KMS-11 (cell line): ENCODE measurements around the gene DYRK1A.
A peak's percentile ranks its signal among the peaks of the same experiment; 100 is the strongest.

ENCODE experiments used
- H2AFZ ChIP-seq: fragments of 200-600 bp; sonication (generic); 2 replicates; pipeline ENCODE4 v1.6.1; 2016; ENCODE audit warnings: antibody characterized with exemption, mixed run types, low read depth
- H3K27ac ChIP-seq: fragments of 200-600 bp; sonication (generic); 2 replicates; pipeline ENCODE4 v1.6.1; 2016; ENCODE audit warnings: mild to moderate bottlenecking, mixed run types
- H3K27me3 ChIP-seq: fragments of 200-600 bp; sonication (generic); 2 replicates; pipeline ENCODE4 v1.6.1; 2017; ENCODE audit warnings: mild to moderate bottlenecking, low read depth, mixed run types, moderate library complexity; ENCODE audit not compliant: insufficient read depth
- H3K36me3 ChIP-seq: fragments of 200-600 bp; sonication (generic); 2 replicates; pipeline ENCODE4 v1.6.1; 2017; ENCODE audit warnings: mild to moderate bottlenecking, mixed run types; ENCODE audit not compliant: insufficient read depth
- H3K4me1 ChIP-seq: fragments of 200-600 bp; sonication (generic); 2 replicates; pipeline ENCODE4 v1.6.1; 2016; ENCODE audit warnings: mild to moderate bottlenecking, low read depth, mixed run types; ENCODE audit not compliant: poor library complexity, severe bottlenecking
- H3K4me2 ChIP-seq: fragments of 200-600 bp; sonication (generic); 2 replicates; pipeline ENCODE4 v1.7.0; 2016; ENCODE audit warnings: mild to moderate bottlenecking, mixed run types
- H3K4me3 ChIP-seq: fragments of 200-600 bp; sonication (generic); IDR thresholded peaks from 2 replicates; pipeline ENCODE4 v1.6.1; 2017; ENCODE audit warnings: low read depth, low read length, mixed read lengths; ENCODE audit not compliant: insufficient read depth
- H3K79me2 ChIP-seq: fragments of 200-600 bp; sonication (generic); 2 replicates; pipeline ENCODE4 v1.6.1; 2016; ENCODE audit warnings: low read depth, mixed run types; ENCODE audit not compliant: insufficient read depth
- H3K9ac ChIP-seq: fragments of 200-600 bp; sonication (generic); 2 replicates; pipeline ENCODE4 v1.6.1; 2016; ENCODE audit warnings: mild to moderate bottlenecking, mixed run types
- H4K20me1 ChIP-seq: fragments of 200-600 bp; sonication (generic); 2 replicates; pipeline ENCODE4 v1.6.1; 2016; ENCODE audit warnings: mild to moderate bottlenecking, mixed run types; ENCODE audit not compliant: insufficient read depth
- CTCF ChIP-seq: fragments of 200-600 bp; sonication (generic); conservative IDR thresholded peaks from 2 replicates; pipeline ENCODE4 v1.6.1; 2017; ENCODE audit warnings: low read depth, mild to moderate bottlenecking, antibody characterized with exemption, low read length, moderate library complexity, mixed read lengths

The DYRK1A gene

GRCh38 chr21:37425684-37426083 is 59.1 kb downstream of the DYRK1A start:
- no peak for TF ChIP-seq CTCF
- H3K4me3 ChIP-seq: no peak overlapping the region
- no peak overlapping the region for H3K4me2 ChIP-seq
- H4K20me1 ChIP-seq: no peaks in the 10 kb centered on the region; the same call in 1 of the 2 replicates
- H3K79me2 ChIP-seq: peaks cover 30% of the 10 kb centered on the region; the same call in 1 of the 2 replicates
- no peak overlapping the region for H3K9ac ChIP-seq
- no peak overlapping the region for H2AFZ ChIP-seq
- H3K36me3 ChIP-seq: no peaks in the 10 kb centered on the region
- H3K27me3 ChIP-seq: no peaks in the 10 kb centered on the region
- H3K4me1 ChIP-seq: peaks cover 27% of the 10 kb centered on the region
- no peak overlapping the region for H3K27ac ChIP-seq

GRCh38 chr21:37427221-37427620 is 60.6 kb downstream of the DYRK1A start:
- Histone ChIP-seq H3K36me3 (no peaks in the 10 kb centered on the region), H4K20me1 (no peaks in the 10 kb centered on the region; the same call in 1 of the 2 replicates), H3K27ac (no peak overlapping the region)

GRCh38 chr21:37429356-37429755 is 62.8 kb downstream of the DYRK1A start:
- Histone ChIP-seq H3K4me3 (no peak overlapping the region), H2AFZ (no peak overlapping the region), H3K4me2 (peak overlapping the region; percentile 69), H3K4me1 (peaks cover 42% of the 10 kb centered on the region), H3K27ac (0 out of 2 replicates have a peak overlapping the region, but pooled peaks have one; percentile 43), H3K9ac (no peak overlapping the region), H3K27me3 (no peaks in the 10 kb centered on the region), H3K36me3 (no peaks in the 10 kb centered on the region), H4K20me1 (no peaks in the 10 kb centered on the region; the same call in 1 of the 2 replicates), H3K79me2 (peaks cover 40% of the 10 kb centered on the region; the same call in 1 of the 2 replicates)
- TF ChIP-seq CTCF: no peak

More at GRCh38 chr21:37427221-37427620, 60.6 kb downstream of the DYRK1A start:
- H3K4me3 ChIP-seq: no peak overlapping the region
- H3K4me1 ChIP-seq: peaks cover 42% of the 10 kb centered on the region
- no peak for TF ChIP-seq CTCF
- no peak overlapping the region for H3K9ac ChIP-seq
- no peaks in the 10 kb centered on the region for H3K27me3 ChIP-seq
- H2AFZ ChIP-seq: no peak overlapping the region
- H3K79me2 ChIP-seq: peaks cover 39% of the 10 kb centered on the region; the same call in 1 of the 2 replicates
- H3K4me2 ChIP-seq: no peak overlapping the region

GRCh38 chr21:37430184-37430821 is 63.7 kb downstream of the DYRK1A start:
- TF ChIP-seq CTCF: no peak
- Histone ChIP-seq H3K4me3 (no peak overlapping the region), H3K4me1 (peaks cover 45% of the 10 kb centered on the region), H3K36me3 (no peaks in the 10 kb centered on the region), H3K27me3 (no peaks in the 10 kb centered on the region), H2AFZ (no peak overlapping the region), H4K20me1 (no peaks in the 10 kb centered on the region; the same call in 1 of the 2 replicates), H3K79me2 (peaks cover 40% of the 10 kb centered on the region; the same call in 1 of the 2 replicates), H3K27ac (peak overlapping the region; percentile 43), H3K4me2 (peak overlapping the region; percentile 69), H3K9ac (no peak overlapping the region)
